Measurements from ENCODE around the gene TRIM31.

DNA sequence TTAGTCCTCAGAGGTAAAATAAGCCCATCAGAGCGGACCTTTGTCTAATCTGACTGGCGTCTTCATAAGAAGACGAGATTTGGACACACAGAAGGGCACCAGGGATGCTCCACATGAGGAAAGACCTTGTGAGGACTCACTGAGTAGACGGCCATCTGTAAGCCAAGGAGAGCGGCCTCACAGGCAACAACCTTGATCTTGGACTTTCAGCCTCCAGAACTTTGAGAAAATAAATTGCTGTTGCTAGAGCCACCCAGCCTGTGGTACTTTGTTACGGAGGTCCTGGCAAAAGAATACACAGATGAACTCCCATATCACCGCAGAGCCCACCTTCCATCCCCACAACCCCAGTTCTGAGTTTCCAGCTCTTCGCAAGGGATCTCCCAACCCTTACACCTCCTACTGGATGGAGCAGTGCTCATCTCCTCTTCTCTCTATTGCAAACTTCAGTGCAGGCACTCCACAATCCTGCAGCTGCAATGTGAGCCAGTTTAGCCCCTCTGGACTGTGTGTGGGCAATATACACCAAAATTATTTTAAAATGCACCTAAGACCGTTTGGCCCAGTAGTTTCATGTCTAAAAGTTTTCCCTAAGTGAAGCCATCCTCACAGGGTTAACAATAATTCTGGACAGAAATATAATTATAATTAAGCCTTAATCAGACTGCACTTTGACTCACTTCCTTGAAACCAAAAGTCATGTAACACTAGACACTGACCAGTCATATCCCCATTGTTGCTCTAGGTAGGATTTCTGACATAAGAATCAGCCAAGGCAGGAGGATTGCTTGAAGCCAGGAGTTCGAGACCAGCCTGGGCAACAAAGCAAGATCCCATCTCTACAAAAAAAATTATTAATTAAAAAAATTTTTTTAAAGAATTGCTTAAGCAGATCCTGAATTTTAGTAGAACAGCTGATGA lies 8.8 kb upstream of the TRIM31 start:
- TF ChIP-seq RAD21 (IDR thresholded peaks at IDR 0.05) (no peak), TAF1 (conservative IDR thresholded peaks at IDR 0.05) (no peak), FOXA1 (IDR thresholded peaks at IDR 0.05) (no peak), EGR1 (IDR thresholded peaks at IDR 0.05; ENCODE audit: low read depth in 2 of 2) (no peak)
- TF ChIP-seq, protein P1, sequence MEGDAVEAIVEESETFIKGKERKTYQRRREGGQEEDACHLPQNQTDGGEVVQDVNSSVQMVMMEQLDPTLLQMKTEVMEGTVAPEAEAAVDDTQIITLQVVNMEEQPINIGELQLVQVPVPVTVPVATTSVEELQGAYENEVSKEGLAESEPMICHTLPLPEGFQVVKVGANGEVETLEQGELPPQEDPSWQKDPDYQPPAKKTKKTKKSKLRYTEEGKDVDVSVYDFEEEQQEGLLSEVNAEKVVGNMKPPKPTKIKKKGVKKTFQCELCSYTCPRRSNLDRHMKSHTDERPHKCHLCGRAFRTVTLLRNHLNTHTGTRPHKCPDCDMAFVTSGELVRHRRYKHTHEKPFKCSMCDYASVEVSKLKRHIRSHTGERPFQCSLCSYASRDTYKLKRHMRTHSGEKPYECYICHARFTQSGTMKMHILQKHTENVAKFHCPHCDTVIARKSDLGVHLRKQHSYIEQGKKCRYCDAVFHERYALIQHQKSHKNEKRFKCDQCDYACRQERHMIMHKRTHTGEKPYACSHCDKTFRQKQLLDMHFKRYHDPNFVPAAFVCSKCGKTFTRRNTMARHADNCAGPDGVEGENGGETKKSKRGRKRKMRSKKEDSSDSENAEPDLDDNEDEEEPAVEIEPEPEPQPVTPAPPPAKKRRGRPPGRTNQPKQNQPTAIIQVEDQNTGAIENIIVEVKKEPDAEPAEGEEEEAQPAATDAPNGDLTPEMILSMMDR (IDR thresholded peaks at IDR 0.05; ENCODE audit: low read depth, low read length, missing input control): no peak
- TF ChIP-seq, protein P2, sequence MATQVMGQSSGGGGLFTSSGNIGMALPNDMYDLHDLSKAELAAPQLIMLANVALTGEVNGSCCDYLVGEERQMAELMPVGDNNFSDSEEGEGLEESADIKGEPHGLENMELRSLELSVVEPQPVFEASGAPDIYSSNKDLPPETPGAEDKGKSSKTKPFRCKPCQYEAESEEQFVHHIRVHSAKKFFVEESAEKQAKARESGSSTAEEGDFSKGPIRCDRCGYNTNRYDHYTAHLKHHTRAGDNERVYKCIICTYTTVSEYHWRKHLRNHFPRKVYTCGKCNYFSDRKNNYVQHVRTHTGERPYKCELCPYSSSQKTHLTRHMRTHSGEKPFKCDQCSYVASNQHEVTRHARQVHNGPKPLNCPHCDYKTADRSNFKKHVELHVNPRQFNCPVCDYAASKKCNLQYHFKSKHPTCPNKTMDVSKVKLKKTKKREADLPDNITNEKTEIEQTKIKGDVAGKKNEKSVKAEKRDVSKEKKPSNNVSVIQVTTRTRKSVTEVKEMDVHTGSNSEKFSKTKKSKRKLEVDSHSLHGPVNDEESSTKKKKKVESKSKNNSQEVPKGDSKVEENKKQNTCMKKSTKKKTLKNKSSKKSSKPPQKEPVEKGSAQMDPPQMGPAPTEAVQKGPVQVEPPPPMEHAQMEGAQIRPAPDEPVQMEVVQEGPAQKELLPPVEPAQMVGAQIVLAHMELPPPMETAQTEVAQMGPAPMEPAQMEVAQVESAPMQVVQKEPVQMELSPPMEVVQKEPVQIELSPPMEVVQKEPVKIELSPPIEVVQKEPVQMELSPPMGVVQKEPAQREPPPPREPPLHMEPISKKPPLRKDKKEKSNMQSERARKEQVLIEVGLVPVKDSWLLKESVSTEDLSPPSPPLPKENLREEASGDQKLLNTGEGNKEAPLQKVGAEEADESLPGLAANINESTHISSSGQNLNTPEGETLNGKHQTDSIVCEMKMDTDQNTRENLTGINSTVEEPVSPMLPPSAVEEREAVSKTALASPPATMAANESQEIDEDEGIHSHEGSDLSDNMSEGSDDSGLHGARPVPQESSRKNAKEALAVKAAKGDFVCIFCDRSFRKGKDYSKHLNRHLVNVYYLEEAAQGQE (IDR thresholded peaks at IDR 0.05): no peak
- TF ChIP-seq, protein P3, sequence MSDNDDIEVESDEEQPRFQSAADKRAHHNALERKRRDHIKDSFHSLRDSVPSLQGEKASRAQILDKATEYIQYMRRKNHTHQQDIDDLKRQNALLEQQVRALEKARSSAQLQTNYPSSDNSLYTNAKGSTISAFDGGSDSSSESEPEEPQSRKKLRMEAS (IDR thresholded peaks at IDR 0.05): no peak
